Tongue (tissue), 2 donors: Measurements from ENCODE around the gene HLCS. TPM values are rescaled to one million over a fixed set of nuclear protein-coding genes. Genes with fewer than 3 reads are reported as not detected.

Source experiments
- DNase-seq: peaks from one replicate; pipeline ENCODE4 v3.0.0-alpha.2; 2015
- total RNA-seq: library from RNA; depleted of rRNA; stranded (reverse); fragments of >200 nt; gene quantifications from one replicate; pipeline ENCODE4 v1.2.3, GENCODE V29; 2014

The HLCS gene
- total RNA-seq, 1 donor from 2014 or later, result 30.0 TPM

DNA sequence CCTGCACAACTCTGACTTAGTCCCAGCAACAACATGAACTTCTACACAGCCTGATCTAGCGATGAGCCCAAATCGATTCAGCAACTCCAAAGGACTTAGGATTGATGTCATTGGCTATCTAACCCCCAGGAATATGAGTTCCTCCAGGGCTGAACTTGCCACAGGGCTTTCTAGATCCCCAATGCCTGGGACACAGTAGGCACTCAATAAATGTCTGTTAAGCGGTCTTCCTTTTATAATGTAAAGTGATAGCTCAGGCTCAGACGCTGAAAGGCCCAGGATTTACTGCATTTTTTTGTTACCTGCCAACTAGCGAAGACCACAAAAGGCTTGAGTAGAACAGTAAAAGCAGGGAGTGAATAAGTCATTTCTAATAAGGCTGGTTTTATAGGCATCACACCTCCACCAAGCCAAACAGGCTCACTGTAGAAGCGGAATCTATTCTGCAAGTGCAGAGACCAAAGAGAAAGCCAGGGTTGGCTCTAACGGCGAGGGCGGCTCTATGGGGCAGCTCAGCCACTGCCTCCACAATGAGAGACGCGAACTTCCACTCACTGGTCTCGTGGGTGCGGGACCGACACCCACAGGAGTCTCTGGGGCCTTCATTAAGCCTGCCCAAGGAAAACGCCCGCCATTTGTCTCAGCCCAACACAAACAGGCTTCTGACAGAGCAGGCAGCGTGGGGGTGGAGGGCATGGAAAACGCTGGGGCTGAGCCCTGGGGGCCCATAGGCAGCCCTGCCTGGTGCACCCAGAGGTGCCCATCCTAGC is 52.0 kb downstream of the HLCS start:
- no peak for DNase-seq

GRCh38 chr21:36913247-36914169 is 53.0 kb downstream of the HLCS start:
- DNase-seq, result no peak

- peak; percentile 92 for DNase-seq
Measured at GRCh38 chr21:36910581-36911307, 55.7 kb downstream of the HLCS start.

- DNase-seq, result peak; percentile 67
Measured at GRCh38 chr21:36909901-36910561, 56.4 kb downstream of the HLCS start.

DNA sequence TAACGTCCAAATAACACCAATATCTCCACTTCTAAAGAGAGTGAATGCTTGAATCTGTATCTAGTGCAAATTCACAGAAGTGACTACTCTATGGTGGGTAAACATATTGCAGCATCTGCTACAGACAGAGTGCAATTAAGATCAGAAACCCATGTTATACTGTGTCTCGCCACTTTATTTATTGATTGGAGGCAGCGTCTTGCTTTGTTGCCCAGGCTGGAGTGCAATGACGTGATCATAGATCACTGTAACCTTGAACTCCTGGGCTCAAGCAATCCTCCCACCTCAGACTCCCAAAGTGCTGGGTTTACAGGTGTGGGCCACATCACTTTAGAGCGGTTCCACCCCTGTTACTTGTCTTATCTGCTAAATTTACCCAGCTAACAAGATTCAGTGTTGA is 57.0 kb downstream of the HLCS start:
- no peak for DNase-seq

DNA sequence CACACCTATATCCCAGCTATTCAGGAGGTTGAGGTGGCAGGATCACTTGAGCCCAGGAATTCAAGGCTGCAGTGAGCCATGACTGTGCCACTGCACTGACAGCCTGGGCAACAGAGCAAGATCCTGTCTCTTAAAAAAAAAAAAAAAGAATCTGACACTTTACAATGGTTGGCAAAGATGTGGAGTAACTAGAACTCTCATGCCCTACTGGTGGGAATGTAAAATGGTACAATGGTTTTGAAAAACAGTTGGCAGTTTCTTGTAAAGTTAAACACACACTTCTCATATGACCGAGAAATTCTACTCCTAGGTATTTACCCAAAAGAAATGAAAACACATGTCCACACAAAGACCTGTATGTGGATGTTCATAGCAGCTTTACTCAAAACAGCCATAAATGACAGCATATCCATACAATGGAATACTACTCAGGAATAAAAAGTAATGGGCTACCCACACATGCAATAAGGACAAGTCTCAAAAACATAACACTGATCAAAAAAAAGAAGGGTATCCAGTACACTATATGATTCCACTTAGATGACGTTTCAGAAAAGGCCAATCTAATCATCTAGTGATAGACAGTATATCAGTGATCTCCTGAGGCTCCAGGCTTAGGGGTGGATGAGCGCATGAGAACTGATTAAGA is 58.1 kb downstream of the HLCS start:
- no peak for DNase-seq

GRCh38 chr21:36904093-36904666 is 62.3 kb downstream of the HLCS start:
- no peak for DNase-seq

DNA sequence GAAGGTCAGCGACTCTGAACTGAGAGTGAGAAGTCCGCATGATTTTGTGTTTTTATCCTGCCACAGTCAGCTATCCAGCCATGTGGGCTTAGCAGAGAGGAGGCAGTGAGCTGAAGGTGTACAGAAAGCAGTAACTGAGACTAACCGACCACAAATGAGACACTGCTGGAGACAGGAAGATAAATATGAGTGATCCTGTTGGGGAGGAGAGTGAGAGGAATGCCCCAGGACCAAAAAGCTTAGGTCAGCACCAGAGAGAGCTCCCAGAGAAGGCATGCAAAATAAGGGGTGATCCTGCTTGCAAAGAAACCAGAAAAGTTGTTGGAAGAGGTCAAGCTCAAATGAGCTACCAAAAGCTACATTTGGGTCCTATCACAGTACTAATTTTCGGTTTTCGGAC is 63.7 kb downstream of the HLCS start:
- no peak for DNase-seq

DNA sequence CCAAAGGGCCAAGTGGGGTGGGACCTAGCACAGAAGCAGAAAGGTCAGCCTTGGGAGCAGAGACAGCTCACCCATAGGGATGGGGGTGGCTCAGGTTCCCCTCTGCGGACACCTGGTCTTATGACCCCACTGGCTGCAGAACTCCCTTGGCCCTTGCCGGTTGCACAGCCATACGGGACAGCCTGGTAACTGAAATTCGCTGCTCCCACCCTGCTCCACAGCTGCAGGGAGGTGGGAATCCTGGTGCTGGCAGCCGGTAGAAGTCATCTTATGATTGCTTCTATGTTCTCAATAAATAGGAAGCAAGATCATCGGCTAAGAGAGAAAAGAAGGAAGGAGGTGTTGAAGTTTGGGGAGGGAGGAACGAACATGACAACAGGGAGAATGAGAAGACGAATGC is 64.1 kb downstream of the HLCS start:
- no peak for DNase-seq

GRCh38 chr21:36901575-36901974 is 64.9 kb downstream of the HLCS start:
- no peak for DNase-seq

DNA sequence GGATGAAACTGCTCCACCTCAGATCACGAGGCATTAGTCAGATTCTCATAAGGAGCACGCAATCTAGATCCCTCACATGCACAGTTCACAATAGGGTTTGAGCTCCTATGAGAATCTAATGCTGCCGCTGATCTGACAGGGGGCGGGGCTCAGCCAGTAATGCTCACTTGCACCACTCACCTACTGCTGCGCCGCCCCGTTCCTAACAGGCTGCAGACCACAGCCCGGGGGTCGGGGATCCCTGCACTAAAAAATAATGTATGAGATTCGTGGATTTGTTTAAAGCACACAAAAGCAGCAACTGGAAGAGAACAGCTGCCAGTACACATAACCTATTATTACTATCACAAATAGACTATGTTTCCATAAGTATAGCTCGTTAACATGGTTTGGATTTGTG is 72.9 kb downstream of the HLCS start:
- no peak for DNase-seq

- no peak for DNase-seq
Measured at GRCh38 chr21:36892201-36892600, 74.3 kb downstream of the HLCS start.

GRCh38 chr21:36891692-36892091 is 74.8 kb downstream of the HLCS start:
- DNase-seq, result no peak

DNA sequence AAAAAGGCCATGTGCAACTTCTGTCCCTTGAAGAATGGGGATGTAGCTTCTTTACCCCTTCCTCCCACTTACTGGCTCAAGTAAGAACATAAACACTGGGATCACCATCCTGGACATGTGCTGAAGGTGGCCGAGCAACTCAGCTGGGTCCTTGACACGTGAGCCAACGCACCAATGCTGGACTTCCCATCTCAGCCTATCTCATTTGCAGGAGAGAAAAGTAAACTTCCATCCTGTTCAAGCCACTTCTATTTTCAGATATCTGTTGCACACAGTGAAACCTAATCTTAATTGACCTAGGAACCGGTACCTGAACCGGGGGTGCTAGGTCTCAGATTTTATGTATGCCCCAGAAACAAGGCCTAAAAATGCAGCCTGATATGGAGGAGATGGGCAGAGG is 75.3 kb downstream of the HLCS start:
- no peak for DNase-seq

DNA sequence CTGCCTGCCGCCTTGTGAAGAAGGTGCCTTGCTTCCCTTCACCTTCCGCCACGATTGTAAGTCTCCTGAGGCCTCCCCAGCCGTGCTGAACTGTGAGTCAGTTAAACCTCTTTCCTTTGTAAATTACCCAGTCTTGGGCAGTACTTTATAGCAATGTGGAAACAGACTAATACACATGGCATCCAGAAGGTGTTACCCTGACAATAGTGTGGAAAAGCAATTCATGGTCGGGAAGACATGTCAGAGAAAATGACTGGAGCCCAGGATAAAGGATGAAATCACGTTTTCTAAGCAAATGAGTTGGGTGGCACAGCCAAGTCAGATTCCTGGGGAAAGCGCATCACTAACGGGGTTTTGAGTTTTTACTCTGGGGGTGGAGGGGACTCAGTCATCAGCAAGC is 76.4 kb downstream of the HLCS start:
- no peak for DNase-seq

DNA sequence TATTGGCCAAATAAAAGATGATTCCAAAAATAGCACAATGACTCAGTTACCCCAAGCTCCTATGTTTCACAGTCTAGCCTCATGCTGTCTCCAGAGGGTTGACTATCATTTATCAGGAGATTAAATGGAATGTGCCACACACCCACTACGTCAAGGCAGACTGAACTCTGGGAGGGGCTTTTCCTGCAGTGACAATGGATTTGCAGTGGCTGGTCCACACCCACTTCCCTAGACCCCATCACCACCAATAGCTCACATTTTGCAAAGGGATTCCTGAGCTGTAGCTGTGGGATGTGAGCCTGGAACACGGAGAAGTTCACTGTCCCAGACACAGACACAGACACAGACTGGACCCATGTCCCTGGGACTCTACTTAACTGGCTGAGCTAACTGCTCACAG is 77.1 kb downstream of the HLCS start:
- DNase-seq, result no peak

DNA sequence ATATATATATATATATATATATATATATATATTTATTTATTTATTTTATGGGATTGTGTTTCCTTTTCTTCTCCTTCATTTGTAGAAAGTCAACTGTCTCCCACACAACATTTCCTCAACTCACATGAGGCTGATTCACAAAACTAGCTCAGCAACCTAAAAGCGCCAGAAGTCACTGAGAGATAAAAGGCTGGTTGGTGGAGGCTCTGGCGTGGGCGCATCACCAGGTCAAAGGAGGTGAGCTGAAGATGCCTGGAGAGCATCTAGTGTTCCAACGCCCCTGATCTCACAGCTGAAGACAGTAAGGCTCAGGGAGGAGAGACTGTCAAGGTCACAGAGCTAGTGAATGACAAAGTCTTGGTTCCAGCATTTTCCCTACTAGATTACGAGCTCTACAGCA is 78.0 kb downstream of the HLCS start:
- no peak for DNase-seq

DNA sequence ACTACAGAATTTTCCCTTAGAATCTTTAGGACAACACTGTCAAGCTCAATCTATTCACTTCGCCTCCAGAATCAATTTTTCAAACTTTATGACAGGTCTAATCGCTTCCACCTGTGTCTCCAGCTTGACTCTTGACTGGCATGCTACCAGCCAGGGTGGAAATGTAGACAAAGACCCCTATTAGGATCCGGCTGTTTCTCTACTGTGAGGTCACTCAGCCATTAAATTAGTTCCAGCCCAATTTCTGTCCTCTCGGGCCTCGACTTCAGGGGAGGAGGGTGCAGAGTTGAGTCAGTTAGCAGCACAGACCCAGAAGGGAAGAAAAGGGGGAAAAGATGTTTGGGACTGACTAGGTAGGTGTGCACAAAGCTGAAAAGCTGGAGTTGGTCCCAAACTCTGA is 78.5 kb downstream of the HLCS start:
- peak; percentile 41 for DNase-seq

- DNase-seq, result no peak
Measured at GRCh38 chr21:36883532-36884486, 82.7 kb downstream of the HLCS start.

- peak; percentile 29 for DNase-seq
Measured at GRCh38 chr21:36882776-36883175, 83.7 kb downstream of the HLCS start.
